ENCODE results near the gene EMILIN1. TPM values are rescaled to one million over a fixed set of nuclear protein-coding genes. Genes with fewer than 3 reads are reported as not detected.

The EMILIN1 gene
- total RNA-seq, 1 donor from 2014 or later: 56.3 TPM

DNA sequence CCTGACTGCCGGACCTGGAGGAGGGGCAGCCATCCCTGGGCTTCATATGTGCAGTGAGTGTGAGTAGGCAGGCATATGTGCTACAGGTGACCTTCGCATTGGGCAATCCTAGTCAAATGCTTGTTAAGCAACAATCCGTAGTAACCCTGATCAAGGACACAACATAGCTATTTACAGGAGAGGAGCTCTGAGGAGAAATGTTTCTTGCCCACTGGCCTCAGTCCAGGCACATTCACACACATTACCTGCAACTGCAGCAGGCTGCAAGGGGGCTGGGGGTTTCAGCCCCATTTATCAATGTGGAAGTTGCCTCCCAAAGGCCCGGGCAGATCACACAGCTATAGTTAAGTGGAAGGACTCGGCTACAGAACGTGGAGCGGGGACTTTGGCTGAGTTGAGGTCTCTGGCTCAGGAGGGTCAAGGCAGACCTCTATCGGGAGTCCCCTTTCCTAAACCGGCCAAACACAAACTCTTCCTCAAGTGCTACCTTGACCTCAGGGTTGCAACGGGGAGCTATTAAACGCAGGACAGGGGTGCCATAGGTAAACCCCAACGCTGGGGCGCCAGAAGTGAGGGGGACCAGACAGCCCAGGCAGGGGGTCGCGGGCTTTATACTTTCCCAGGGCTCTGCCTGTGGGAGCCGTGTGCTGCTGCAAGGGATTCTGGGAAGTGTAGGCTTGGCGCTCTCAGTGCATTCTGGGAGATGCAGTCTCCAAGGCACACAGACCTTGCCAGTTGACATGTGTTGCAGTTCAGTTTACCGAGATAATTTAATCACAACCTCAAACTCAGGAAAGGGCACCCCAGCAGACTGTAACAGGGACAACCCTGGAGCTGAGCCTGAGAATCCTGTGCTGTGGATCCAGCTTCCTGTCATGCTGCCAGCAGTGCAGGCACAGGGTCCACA lies 17.6 kb downstream of the EMILIN1 start:
- H3K9me3 ChIP-seq: no peaks in the 10 kb centered on the region
- H3K27me3 ChIP-seq (ENCODE audit: low read depth): no peaks in the 10 kb centered on the region
- TF ChIP-seq, protein P1, sequence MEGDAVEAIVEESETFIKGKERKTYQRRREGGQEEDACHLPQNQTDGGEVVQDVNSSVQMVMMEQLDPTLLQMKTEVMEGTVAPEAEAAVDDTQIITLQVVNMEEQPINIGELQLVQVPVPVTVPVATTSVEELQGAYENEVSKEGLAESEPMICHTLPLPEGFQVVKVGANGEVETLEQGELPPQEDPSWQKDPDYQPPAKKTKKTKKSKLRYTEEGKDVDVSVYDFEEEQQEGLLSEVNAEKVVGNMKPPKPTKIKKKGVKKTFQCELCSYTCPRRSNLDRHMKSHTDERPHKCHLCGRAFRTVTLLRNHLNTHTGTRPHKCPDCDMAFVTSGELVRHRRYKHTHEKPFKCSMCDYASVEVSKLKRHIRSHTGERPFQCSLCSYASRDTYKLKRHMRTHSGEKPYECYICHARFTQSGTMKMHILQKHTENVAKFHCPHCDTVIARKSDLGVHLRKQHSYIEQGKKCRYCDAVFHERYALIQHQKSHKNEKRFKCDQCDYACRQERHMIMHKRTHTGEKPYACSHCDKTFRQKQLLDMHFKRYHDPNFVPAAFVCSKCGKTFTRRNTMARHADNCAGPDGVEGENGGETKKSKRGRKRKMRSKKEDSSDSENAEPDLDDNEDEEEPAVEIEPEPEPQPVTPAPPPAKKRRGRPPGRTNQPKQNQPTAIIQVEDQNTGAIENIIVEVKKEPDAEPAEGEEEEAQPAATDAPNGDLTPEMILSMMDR (IDR thresholded peaks at IDR 0.05): no peak
- H3K27ac ChIP-seq: peak overlapping the region; percentile 1
- intact Hi-C loops (cut with DNase I): no loop called here
- no peaks in the 10 kb centered on the region for H3K36me3 ChIP-seq
- peak overlapping the region; percentile 48 for H3K4me3 ChIP-seq
- ATAC-seq (peak; percentile 79 to 91), DNase-seq (peak; percentile 67)
- peaks cover 16% of the 10 kb centered on the region for H3K4me1 ChIP-seq

DNA sequence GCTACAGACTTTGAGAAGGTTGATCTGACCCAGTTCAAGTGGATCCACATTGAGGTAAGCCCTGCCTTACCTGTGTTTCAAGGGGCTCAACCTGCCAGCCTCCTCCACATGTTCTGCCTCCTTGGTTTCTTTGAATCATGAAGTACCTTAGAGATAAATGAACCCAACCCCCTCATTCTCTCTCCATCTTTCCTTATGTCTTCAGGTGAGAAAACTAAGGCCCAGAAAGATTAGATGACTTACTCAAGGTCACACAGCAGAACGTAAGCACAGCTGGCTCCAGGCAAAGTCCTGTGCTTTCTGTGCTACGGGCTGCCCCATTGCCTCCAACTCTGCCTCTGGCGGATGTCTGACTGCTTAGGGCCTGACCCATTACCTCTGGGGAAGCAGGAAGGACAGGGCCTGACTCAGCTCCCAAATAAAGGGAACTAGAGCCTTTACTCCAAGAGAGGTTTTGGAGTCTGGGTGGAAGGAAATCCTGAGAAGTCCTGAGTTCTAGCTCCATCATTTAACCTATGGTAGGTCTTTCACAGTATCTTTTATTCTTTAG lies 18.4 kb downstream of the EMILIN1 start:
- no peak for DNase-seq
- H3K4me1 ChIP-seq: peaks cover 16% of the 10 kb centered on the region
- H3K36me3 ChIP-seq: no peaks in the 10 kb centered on the region
- TF ChIP-seq, protein P1 (IDR thresholded peaks at IDR 0.05): no peak
- no peak overlapping the region for H3K4me3 ChIP-seq
- peak in 1 of 2 donors; percentile 13 for ATAC-seq
- no peak overlapping the region for H3K27ac ChIP-seq
- no peaks in the 10 kb centered on the region for H3K27me3 ChIP-seq (ENCODE audit: low read depth)
- no peaks in the 10 kb centered on the region for H3K9me3 ChIP-seq
- intact Hi-C loops (cut with DNase I): no loop called here

DNA sequence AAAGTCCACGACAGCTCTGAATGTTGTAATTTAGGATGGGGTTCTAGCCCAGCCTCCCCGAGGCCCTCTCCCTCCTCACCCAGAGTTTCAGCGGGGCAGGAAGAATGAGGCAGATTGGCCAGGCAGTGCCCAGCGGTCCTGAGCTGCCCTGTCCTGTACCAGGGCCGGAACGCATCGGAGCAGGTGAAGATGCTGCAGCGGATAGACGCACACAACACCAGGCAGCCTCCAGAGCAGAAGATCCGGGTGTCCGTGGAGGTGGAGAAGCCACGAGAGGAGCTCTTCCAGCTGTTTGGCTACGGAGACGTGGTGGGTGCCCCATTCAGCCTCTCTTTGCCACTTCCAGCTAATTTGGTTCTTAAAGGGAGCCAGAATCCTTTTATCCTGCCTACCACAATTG lies 18.9 kb downstream of the EMILIN1 start:
- Histone ChIP-seq H3K9me3 (no peaks in the 10 kb centered on the region), H3K4me3 (no peak overlapping the region), H3K4me1 (peaks cover 16% of the 10 kb centered on the region), H3K36me3 (no peaks in the 10 kb centered on the region), H3K27me3 (ENCODE audit: low read depth) (no peaks in the 10 kb centered on the region), H3K27ac (no peak overlapping the region)
- TF ChIP-seq, protein P1 (IDR thresholded peaks at IDR 0.05): no peak
- intact Hi-C loops (cut with DNase I): no loop called here
- DNase-seq: no peak
- ATAC-seq: no peak

DNA sequence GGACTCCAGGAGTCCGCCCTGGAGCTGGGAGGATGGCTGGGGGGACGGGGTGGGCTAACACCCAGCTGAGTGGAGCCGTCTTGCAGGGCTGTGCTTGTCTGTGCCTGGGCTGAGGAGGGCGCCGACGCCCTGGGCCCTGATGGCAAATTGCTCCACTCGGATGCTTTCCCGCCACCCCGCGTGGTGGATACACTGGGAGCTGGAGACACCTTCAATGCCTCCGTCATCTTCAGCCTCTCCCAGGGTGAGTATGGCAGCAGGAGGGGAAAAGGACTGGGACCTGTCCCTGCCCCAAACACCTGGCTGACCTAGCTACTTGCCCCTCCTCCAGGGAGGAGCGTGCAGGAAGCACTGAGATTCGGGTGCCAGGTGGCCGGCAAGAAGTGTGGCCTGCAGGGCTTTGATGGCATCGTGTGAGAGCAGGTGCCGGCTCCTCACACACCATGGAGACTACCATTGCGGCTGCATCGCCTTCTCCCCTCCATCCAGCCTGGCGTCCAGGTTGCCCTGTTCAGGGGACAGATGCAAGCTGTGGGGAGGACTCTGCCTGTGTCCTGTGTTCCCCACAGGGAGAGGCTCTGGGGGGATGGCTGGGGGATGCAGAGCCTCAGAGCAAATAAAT lies 21.0 kb downstream of the EMILIN1 start:
- no peak for DNase-seq
- Histone ChIP-seq H3K36me3 (no peaks in the 10 kb centered on the region), H3K9me3 (no peaks in the 10 kb centered on the region), H3K27ac (no peak overlapping the region), H3K4me3 (no peak overlapping the region), H3K4me1 (peaks cover 16% of the 10 kb centered on the region), H3K27me3 (ENCODE audit: low read depth) (no peaks in the 10 kb centered on the region)
- no peak for ATAC-seq
- intact Hi-C loops (cut with DNase I): no loop called here
- TF ChIP-seq, protein P1 (IDR thresholded peaks at IDR 0.05): no peak

DNA sequence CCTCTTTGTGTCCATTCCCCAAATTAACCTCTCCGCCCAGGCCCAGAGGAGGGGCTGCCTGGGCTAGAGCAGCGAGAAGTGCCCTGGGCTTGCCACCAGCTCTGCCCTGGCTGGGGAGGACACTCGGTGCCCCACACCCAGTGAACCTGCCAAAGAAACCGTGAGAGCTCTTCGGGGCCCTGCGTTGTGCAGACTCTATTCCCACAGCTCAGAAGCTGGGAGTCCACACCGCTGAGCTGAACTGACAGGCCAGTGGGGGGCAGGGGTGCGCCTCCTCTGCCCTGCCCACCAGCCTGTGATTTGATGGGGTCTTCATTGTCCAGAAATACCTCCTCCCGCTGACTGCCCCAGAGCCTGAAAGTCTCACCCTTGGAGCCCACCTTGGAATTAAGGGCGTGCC lies 21.6 kb downstream of the EMILIN1 start:
- no peaks in the 10 kb centered on the region for H3K27me3 ChIP-seq (ENCODE audit: low read depth)
- H3K27ac ChIP-seq: no peak overlapping the region
- intact Hi-C loops (cut with DNase I): no loop called here
- H3K36me3 ChIP-seq: no peaks in the 10 kb centered on the region
- ATAC-seq (no peak), DNase-seq (no peak)
- no peak overlapping the region for H3K4me3 ChIP-seq
- H3K4me1 ChIP-seq: peaks cover 16% of the 10 kb centered on the region
- H3K9me3 ChIP-seq: no peaks in the 10 kb centered on the region
- TF ChIP-seq, protein P1 (IDR thresholded peaks at IDR 0.05): no peak
